ENCODE measurements around the gene PRKCI. TPM values are rescaled to one million over a fixed set of nuclear protein-coding genes. Genes with fewer than 3 reads are reported as not detected.

Gene PRKCI
- total RNA-seq, 4 donors from 2014 or later, result 20.2 to 40.5 (median 22.4) TPM

- TF ChIP-seq CTCF (IDR thresholded peaks at IDR 0.05; ENCODE audit: low read depth), result no peak
Observed at GRCh38 chr3:170196833-170197232, 25.4 kb upstream of the PRKCI start.

DNA sequence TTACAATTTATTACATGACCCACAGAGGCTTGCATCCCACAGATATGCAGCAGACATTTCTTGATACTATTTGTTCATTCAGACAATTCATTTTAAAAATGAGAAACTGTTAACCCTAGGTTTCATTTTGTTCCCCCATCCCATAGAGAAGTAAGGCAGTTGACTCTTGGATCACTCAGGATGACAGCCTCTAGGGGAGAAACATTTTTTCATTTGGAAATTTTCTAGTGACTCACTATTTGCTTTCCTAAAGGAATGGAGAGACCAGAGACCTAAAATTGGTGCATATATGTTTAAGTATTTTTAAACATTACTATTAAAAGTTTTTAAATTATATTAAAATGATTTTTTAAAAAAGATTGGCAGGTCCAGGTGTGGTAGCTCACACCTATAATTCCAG is 21.2 kb upstream of the PRKCI start:
- TF ChIP-seq CTCF (IDR thresholded peaks at IDR 0.05; ENCODE audit: low read depth), result no peak

GRCh38 chr3:170201527-170201926 is 20.7 kb upstream of the PRKCI start:
- no peak for TF ChIP-seq CTCF (IDR thresholded peaks at IDR 0.05; ENCODE audit: low read depth)

- no peak for TF ChIP-seq CTCF (IDR thresholded peaks at IDR 0.05; ENCODE audit: low read depth)
Observed at GRCh38 chr3:170203457-170203856, 18.8 kb upstream of the PRKCI start.

DNA sequence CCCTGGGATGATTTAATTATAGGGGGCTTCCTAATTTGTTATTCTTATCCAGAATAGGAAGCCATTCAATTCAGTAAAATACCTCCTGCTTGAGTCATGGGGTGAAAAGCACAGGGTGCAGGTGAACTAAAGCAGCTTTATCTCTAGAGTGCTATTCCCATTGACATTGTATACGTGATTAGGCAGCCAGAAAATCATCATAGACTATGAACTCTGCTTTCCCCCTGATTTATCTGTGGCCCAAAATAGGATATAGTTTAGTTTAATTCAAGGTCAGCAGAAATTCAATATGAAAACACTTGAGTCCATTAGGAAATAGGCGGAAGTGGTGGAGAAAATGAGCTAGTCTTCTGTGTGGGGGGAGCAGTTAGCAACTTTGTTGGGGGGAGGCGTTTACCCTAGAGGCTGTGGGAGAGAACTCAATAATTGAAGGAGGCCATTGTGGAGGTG is 18.2 kb upstream of the PRKCI start:
- no peak for TF ChIP-seq CTCF (IDR thresholded peaks at IDR 0.05; ENCODE audit: low read depth)

DNA sequence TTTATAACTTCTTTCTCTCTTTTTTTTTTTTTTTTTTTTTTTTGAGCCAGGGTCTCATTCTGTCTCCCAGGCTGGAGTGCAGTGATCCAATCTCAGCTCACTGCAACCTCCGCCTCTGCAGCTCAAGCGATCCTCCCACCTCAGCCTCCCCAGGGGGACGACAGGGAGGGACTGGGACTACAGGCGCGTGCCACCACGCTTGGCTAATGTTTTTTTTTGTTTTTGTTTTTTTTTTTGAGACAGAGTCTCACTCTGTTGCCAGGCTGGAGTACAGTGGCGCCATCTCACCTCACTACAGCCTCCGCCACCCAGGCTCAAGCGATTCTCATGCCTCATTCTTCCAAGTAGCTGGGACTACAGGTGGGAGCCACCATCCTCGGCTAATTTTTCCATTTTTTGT is 17.7 kb upstream of the PRKCI start:
- no peak for TF ChIP-seq CTCF (IDR thresholded peaks at IDR 0.05; ENCODE audit: low read depth)

GRCh38 chr3:170205302-170205701 is 16.9 kb upstream of the PRKCI start:
- TF ChIP-seq CTCF (IDR thresholded peaks at IDR 0.05; ENCODE audit: low read depth), result no peak

Data from subcutaneous adipose tissue (tissue), 4 donors.